Coronary artery (tissue), 2 donors: ENCODE measurements around the gene ARHGAP20.

ENCODE experiments used
- DNase-seq: peaks from one replicate; pipeline ENCODE4 v3.0.0-alpha.2; 2017; ENCODE audit warnings: low spot score
- H3K27ac ChIP-seq, 2 donors: fragments of 200-600 bp; sonication (generic); one replicate each; pipeline ENCODE4 v1.5.1; 2016 to 2019
- H3K4me3 ChIP-seq: fragments of 200-600 bp; sonication (generic); 2 replicates; pipeline ENCODE4 v1.5.1; 2016; ENCODE audit warnings: mild to moderate bottlenecking, moderate library complexity
- TF ChIP-seq, protein P1 (sequence below): fragments of 200-600 bp; sonication (generic); IDR thresholded peaks from one replicate; pipeline ENCODE4 v1.5.1; 2019; ENCODE audit warnings: antibody characterized with exemption

The ARHGAP20 gene

DNA sequence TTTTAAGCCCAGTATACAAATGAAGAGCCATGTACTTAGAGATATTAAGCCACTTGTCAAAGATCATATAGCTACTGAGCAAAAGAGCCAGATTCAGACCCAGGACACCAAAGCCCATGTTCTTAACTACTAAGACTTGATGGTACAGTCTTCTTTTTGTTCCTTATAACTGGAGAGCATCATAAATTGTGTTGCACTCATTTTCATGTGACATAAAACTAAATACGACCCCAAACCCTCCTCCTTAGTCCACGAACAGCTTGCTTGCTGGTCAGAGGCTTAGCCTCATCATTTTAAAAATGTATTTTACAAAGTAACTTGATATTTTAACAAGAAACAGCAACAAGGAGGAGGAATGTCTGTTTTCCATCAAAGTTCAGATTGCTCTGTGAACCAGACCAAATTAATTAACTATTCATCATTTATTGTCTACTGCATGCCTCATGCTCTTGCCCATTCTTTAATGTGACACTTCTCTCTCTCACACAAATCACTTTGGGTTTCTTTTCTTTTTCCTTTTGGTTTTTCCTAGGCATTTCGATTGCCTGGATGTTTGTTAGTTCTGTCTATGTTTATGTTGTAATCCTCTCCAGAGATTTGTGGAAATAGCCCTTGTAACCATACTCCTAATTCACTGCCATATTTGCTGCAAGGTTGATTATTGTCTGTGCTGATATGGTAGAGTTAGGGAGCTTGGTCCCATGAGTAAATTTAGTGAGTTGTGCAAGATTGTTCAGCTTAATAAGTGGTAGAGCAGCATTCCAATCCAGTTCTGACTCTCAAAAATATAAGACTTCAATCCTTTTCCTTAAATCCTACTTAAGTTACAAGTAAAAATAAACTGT is 8.4 kb upstream of the ARHGAP20 start:
- TF ChIP-seq, protein P1, sequence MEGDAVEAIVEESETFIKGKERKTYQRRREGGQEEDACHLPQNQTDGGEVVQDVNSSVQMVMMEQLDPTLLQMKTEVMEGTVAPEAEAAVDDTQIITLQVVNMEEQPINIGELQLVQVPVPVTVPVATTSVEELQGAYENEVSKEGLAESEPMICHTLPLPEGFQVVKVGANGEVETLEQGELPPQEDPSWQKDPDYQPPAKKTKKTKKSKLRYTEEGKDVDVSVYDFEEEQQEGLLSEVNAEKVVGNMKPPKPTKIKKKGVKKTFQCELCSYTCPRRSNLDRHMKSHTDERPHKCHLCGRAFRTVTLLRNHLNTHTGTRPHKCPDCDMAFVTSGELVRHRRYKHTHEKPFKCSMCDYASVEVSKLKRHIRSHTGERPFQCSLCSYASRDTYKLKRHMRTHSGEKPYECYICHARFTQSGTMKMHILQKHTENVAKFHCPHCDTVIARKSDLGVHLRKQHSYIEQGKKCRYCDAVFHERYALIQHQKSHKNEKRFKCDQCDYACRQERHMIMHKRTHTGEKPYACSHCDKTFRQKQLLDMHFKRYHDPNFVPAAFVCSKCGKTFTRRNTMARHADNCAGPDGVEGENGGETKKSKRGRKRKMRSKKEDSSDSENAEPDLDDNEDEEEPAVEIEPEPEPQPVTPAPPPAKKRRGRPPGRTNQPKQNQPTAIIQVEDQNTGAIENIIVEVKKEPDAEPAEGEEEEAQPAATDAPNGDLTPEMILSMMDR, result no peak
- Histone ChIP-seq H3K27ac (no peak overlapping the region), H3K4me3 (no peak overlapping the region)
- DNase-seq, result no peak

DNA sequence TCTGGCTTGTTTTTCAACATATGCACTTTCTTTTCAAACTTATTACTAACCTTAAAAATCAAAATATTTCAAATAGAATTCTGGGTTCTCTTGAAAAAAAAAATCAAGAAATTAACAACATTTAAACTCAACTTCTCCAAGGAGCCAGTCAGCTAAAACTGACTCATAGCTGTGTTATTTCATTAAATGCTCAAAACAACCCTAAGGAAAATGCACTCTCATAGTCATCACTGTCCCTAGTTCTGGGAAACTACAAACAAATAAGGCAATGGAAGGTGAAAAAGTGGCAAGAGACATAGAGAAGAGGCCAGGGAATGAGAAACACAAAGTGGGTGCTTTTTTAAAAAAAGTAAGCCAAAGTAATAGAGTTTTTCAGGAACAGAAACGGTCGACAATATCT is 4.1 kb upstream of the ARHGAP20 start:
- TF ChIP-seq, protein P1, result no peak

DNA sequence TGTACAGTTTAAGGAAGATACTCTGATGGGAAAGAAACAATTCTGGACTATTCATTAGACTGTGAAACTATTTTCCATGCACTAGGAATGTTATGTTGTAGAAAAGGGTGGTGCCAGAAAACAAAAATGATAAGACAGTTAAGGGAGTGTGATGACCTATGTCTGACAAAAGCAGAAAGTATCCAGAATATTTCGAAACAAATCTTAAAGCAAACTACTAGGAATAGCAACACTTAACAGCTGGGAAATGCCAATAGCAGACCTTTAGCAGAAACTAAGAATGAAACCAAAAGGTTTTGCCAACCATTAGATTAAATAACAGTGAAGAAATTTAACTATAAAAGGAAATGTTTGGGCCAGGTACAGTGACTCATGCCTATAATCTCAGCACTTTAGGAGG is 3.3 kb upstream of the ARHGAP20 start:
- H3K27ac ChIP-seq, result no peak overlapping the region
- TF ChIP-seq, protein P1, result no peak
- H3K4me3 ChIP-seq, result no peak overlapping the region
- no peak for DNase-seq

More for the DNA sequence above, 4.1 kb upstream of the ARHGAP20 start:
- Histone ChIP-seq H3K4me3 (no peak overlapping the region), H3K27ac (no peak overlapping the region)
- DNase-seq, result no peak

DNA sequence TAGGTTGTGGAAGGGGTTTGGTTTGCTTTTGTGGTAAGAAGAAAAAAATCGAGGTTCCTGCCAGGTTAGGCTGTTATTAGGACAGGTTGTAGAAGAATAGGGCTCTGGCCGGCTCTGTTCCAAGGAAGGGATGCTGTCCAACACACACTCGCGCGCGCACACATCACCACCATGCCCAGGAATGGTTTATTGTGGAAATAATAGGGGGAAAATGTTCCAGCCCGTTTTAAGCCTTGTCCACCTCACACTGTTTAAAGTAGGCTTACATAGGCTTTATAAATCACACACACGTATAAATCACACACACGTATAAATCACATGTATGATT is 1.2 kb upstream of the ARHGAP20 start:
- Histone ChIP-seq H3K4me3 (peak overlapping the region; percentile 81), H3K27ac (no peak overlapping the region)
- DNase-seq, result no peak
- TF ChIP-seq, protein P1, result no peak

DNA sequence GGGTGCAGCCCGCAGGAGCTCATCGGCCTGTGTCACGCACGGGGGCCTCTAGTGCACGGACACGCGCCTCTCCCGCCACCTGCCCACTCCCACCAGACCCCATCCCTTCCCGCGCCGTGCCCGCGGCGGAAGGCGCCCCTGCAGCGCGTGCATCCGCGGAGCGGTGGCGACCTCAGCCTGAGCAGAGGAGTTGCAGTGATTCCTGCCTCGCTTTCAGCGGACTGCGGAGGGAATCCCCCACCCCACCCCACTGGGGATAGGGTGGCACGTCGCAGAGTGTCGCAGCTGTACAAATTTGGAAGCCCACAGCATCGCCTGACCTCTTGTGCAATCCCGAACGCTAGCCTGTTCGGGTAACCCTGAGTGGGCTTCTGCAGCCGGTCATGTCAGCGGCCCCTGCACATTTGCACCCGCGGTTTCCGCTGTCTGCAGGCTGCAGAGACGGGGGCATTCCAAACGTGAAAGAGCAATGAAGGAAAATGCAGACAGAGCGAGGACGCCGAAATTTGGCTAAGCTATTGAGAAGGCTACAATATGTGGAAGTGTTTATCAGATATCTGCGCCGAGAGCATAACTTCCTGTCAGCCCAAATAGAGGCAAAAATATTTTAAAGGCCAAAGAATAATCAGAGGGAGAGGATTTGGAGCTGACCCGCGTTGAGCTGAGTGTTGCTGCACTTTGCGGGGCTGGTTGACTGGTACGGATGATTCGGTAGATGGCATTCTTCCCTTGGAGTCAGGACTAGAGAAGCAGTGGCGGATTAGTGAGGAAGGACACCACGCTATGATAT is 617 bp upstream of the ARHGAP20 start:
- peak overlapping the region; percentile 81 for H3K4me3 ChIP-seq
- TF ChIP-seq, protein P1, result no peak
- DNase-seq, result peak; percentile 75
- H3K27ac ChIP-seq, result peak overlapping the region in 1 of 2 donors; percentile 46

DNA sequence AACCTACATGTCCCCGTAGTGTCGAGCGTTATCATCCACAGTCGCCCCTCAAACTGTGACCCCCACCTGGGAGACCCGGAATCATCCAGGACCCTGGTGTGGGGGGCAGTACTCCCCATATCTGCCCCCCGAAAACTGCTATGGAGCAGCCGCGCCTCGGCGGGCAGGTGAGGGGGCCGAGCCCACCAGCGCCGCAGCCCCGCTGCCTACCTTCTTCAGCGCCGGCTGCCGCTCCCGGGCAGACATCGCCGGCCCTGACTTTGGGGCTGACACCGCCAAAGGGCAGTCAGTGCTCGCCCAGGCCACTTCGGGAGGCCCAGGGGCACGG is 825 bp downstream of the ARHGAP20 start:
- TF ChIP-seq, protein P1, result no peak
- DNase-seq, result no peak
- peak overlapping the region; percentile 16 to 46 for H3K27ac ChIP-seq
- H3K4me3 ChIP-seq, result peak overlapping the region; percentile 81
